Kidney (tissue), 14 donors: Measurements from ENCODE around the gene PEF1. TPM values are rescaled to one million over a fixed set of nuclear protein-coding genes. Genes with fewer than 3 reads are reported as not detected.

Source experiments
- DNase-seq, 5 donors: peaks; one replicate each; pipeline ENCODE4 v3.0.0-alpha.2; 2013 to 2020
- FAIRE-seq: peaks from 2 replicates; lab custom pipeline; 2012; peaks lifted over from hg19 to GRCh38; lab: Jason Lieb, UNC
- H3K27ac ChIP-seq, 2 donors: one replicate each; pipeline ENCODE4 v1.7.0; 2013; ENCODE audit warnings: low read depth in 2 of 2, low read length in 2 of 2, inconsistent platforms in 1 of 2
- H3K27me3 ChIP-seq: one replicate; pipeline ENCODE4 v1.7.1; 2013; ENCODE audit warnings: low read length, inconsistent platforms; ENCODE audit not compliant: control insufficient read depth, insufficient read depth
- H3K36me3 ChIP-seq, 3 donors: one replicate each; pipeline versions ENCODE4 v1.7.0 to v1.7.1; 2013; ENCODE audit warnings: low read length in 3 of 3, control low read depth in 1 of 3, inconsistent platforms in 1 of 3; ENCODE audit not compliant: insufficient read depth in 3 of 3, control insufficient read depth in 2 of 3
- H3K4me1 ChIP-seq, 3 donors: one replicate each; pipeline versions ENCODE4 v1.7.0 to v1.7.1; 2013; ENCODE audit warnings: low read length in 3 of 3, inconsistent platforms in 1 of 3, low read depth in 1 of 3; ENCODE audit not compliant: control insufficient read depth in 2 of 3, insufficient read depth in 2 of 3
- H3K4me3 ChIP-seq, 3 donors: one replicate each; pipeline versions ENCODE4 v1.7.0 to v1.8.1; 2013; ENCODE audit warnings: low read length in 3 of 3, control low read depth in 1 of 3, inconsistent platforms in 1 of 3
- H3K9ac ChIP-seq, 3 donors: one replicate each; pipeline versions ENCODE4 v1.7.0 to v1.7.1; 2013; ENCODE audit warnings: low read length in 3 of 3, control low read depth in 1 of 3, inconsistent platforms in 1 of 3
- H3K9me3 ChIP-seq, 3 donors: one replicate each; pipeline versions ENCODE4 v1.7.0 to v1.7.1; 2013; ENCODE audit warnings: low read length in 3 of 3, control low read depth in 1 of 3, inconsistent platforms in 1 of 3; ENCODE audit not compliant: control insufficient read depth in 2 of 3, insufficient read depth in 1 of 3
- CTCF ChIP-seq: IDR thresholded peaks from 3 replicates; pipeline ENCODE4 v1.5.1; 2012; ENCODE audit warnings: mild to moderate bottlenecking, moderate library complexity, borderline replicate concordance; ENCODE audit not compliant: insufficient read depth; ENCODE audit errors: extremely low read depth
- intact Hi-C: fragments of 100-400 bp; cut with DNase I; formaldehyde crosslinking; loops from one replicate; pipeline ENCODE4 v1.11.1; 2022
- polyA plus RNA-seq: library from polyadenylated mRNA; stranded (reverse); fragments of 350-450 nt; fragmentation: Illumina TruSeq; extraction: RNeasy Lipid Tissue Mini Kit (QIAGEN cat#74804); gene quantifications from one replicate; pipeline ENCODE4 v1.2.3, GENCODE V29; 2014; ENCODE audit warnings: low read depth, low replicate concordance; ENCODE audit not compliant: insufficient read depth
- total RNA-seq: library from RNA; stranded (reverse); fragmentation: NEBNext Ultra II Directional; extraction: Animal tissue kit (Norgen Biotek cat#: 25700); gene quantifications from one replicate; pipeline ENCODE4 v1.2.1, GENCODE V29; 2021
- donor health status: control.
- donor health status: control.
- donor health status: control.
- donor health status: control.
- donor health status: control.
- donor health status: DM: yes; HTN: yes; CAD: no.
- donor health status: Normal renal cell carcinoma (clear cell type).

Gene PEF1
- total and polyA plus RNA-seq, 2 donors from 2014 or later, result 69.0 to 120 TPM

- no peaks in the 10 kb centered on the region for H3K27me3 ChIP-seq
- H3K36me3 ChIP-seq, result peaks cover 0 to 33% (median 13%) of the 10 kb centered on the region in 3 donors
- peaks cover 5 to 54% (median 49%) of the 10 kb centered on the region in 3 donors for H3K4me1 ChIP-seq
- no peak for TF ChIP-seq CTCF
- no peaks in the 10 kb centered on the region for H3K9me3 ChIP-seq
- DNase-seq (peak in 1 of 5 donors; percentile 75), FAIRE-seq (no peak)
- H3K9ac ChIP-seq, result no peak overlapping the region
- peak overlapping the region in 1 of 2 donors; percentile 18 for H3K27ac ChIP-seq
- no peak overlapping the region for H3K4me3 ChIP-seq
- intact Hi-C loops, result no loop called here
Measured at GRCh38 chr1:31586376-31587327, 58.0 kb downstream of the PEF1 start.

GRCh38 chr1:31585736-31586365 is 58.8 kb downstream of the PEF1 start:
- H3K36me3 ChIP-seq, result peaks cover 0 to 33% (median 13%) of the 10 kb centered on the region in 3 donors
- peaks cover 5 to 60% (median 51%) of the 10 kb centered on the region in 3 donors for H3K4me1 ChIP-seq
- H3K9ac ChIP-seq, result peak overlapping the region in 1 of 3 donors; percentile 31
- peak overlapping the region; percentile 86 to 92 for H3K27ac ChIP-seq
- TF ChIP-seq CTCF, result no peak
- DNase-seq (no peak), FAIRE-seq (no peak)
- H3K27me3 ChIP-seq, result no peaks in the 10 kb centered on the region
- H3K4me3 ChIP-seq, result no peak overlapping the region
- intact Hi-C loops, result no loop called here
- H3K9me3 ChIP-seq, result no peaks in the 10 kb centered on the region

- no peak for TF ChIP-seq CTCF
- intact Hi-C loops, result no loop called here
- Histone ChIP-seq H3K4me1 (peaks cover 5 to 66% (median 57%) of the 10 kb centered on the region in 3 donors), H3K4me3 (peak overlapping the region in 1 of 3 donors; percentile 4), H3K27ac (peak overlapping the region; percentile 86 to 92), H3K9ac (no peak overlapping the region), H3K27me3 (no peaks in the 10 kb centered on the region), H3K36me3 (peaks cover 0 to 33% (median 13%) of the 10 kb centered on the region in 3 donors), H3K9me3 (no peaks in the 10 kb centered on the region)
- DNase-seq (peak in 1 of 5 donors; percentile 73), FAIRE-seq (no peak)
Measured at GRCh38 chr1:31584869-31585735, 59.6 kb downstream of the PEF1 start.
